Neural cell (in vitro differentiated cells): Measurements from ENCODE around the gene KLHL2. TPM values are rescaled to one million over a fixed set of nuclear protein-coding genes. Genes with fewer than 3 reads are reported as not detected.

Source experiments
- H2AFZ ChIP-seq: fragments of 200-600, 300-800 bp; sonication (generic), shearing (Covaris generic); 2 replicates; pipeline ENCODE4 v1.6.0; 2014; ENCODE audit warnings: low read depth, mild to moderate bottlenecking, antibody characterized with exemption, low read length, moderate library complexity
- H3F3A ChIP-seq: fragments of 200-600 bp; shearing (Covaris generic); 2 replicates; pipeline ENCODE4 v1.6.1; 2016; ENCODE audit warnings: mild to moderate bottlenecking, moderate library complexity, mixed read lengths, antibody characterized with exemption, low read length; ENCODE audit not compliant: insufficient read depth, poor library complexity, severe bottlenecking
- H3K27ac ChIP-seq: fragments of 200-600, 300-800 bp; sonication (generic), shearing (Covaris generic); 2 replicates; pipeline ENCODE4 v1.5.1; 2014; ENCODE audit warnings: mild to moderate bottlenecking, low read length, moderate library complexity
- H3K27me3 ChIP-seq: fragments of 300-800, 200-600 bp; sonication (generic), shearing (Covaris generic); 2 replicates; pipeline ENCODE4 v1.6.0; 2014; ENCODE audit warnings: mild to moderate bottlenecking, low read depth, low read length, moderate library complexity; ENCODE audit not compliant: insufficient read depth
- H3K36me3 ChIP-seq: fragments of 300-800, 200-600 bp; sonication (generic), shearing (Covaris generic); 2 replicates; pipeline ENCODE4 v1.5.1; 2014; ENCODE audit warnings: mild to moderate bottlenecking, antibody characterized with exemption, low read length, moderate library complexity; ENCODE audit not compliant: insufficient read depth
- H3K4me2 ChIP-seq: fragments of 300-800, 200-600 bp; sonication (generic), shearing (Covaris generic); 2 replicates; pipeline ENCODE4 v1.6.0; 2014; ENCODE audit warnings: mild to moderate bottlenecking, low read length
- H3K4me3 ChIP-seq: fragments of 300-800, 200-600 bp; sonication (generic), shearing (Covaris generic); 2 replicates; pipeline ENCODE4 v1.5.1; 2014; ENCODE audit warnings: mild to moderate bottlenecking, low read length, moderate library complexity
- H3K79me2 ChIP-seq: fragments of 200-600 bp; shearing (Covaris generic); replicated peaks from 2 replicates; pipeline ENCODE4 v1.6.0; 2014; ENCODE audit warnings: mild to moderate bottlenecking, low read length, moderate library complexity; ENCODE audit not compliant: insufficient read depth
- H3K9ac ChIP-seq: fragments of 300-800, 200-600 bp; sonication (generic), shearing (Covaris generic); 2 replicates; pipeline ENCODE4 v1.6.1; 2016; ENCODE audit warnings: mild to moderate bottlenecking, low read length, mixed read lengths
- H3K9me2 ChIP-seq: fragments of 200-600 bp; shearing (Covaris generic); 2 replicates; pipeline ENCODE4 v1.6.1; 2016; ENCODE audit warnings: mild to moderate bottlenecking, low read length, mixed read lengths; ENCODE audit not compliant: insufficient read depth
- H3K9me3 ChIP-seq: fragments of 200-600, 300-800 bp; sonication (generic), shearing (Covaris generic); 2 replicates; pipeline ENCODE4 v1.6.1; 2016; ENCODE audit warnings: mild to moderate bottlenecking, mixed run types, low read length, moderate library complexity, mixed read lengths
- H4K20me1 ChIP-seq: fragments of 200-600 bp; shearing (Covaris generic); 2 replicates; pipeline ENCODE4 v1.6.1; 2016; ENCODE audit warnings: mild to moderate bottlenecking, mixed run types; ENCODE audit not compliant: insufficient read depth
- EP300 ChIP-seq: fragments of 450-650 bp; conservative IDR thresholded peaks from 2 replicates; pipeline ENCODE4 v1.6.1; 2014; ENCODE audit warnings: antibody characterized with exemption, mild to moderate bottlenecking, moderate library complexity; ENCODE audit not compliant: poor library complexity, severe bottlenecking
- EZH2 ChIP-seq: fragments of 200-600, 300-800 bp; shearing (Covaris generic), sonication (generic); IDR thresholded peaks from 2 replicates; pipeline ENCODE4 v1.6.1; 2014; ENCODE audit warnings: antibody characterized with exemption, low read length, borderline replicate concordance, mild to moderate bottlenecking; ENCODE audit not compliant: insufficient read depth, poor library complexity, severe bottlenecking
- MXI1 ChIP-seq: fragments of 450-650 bp; conservative IDR thresholded peaks from 2 replicates; pipeline ENCODE4 v1.6.1; 2014; ENCODE audit warnings: antibody characterized with exemption, mild to moderate bottlenecking; ENCODE audit not compliant: poor library complexity, severe bottlenecking
- POLR2AphosphoS5 ChIP-seq: IDR thresholded peaks from 2 replicates; pipeline ENCODE4 v1.6.1; 2012
- RAD21 ChIP-seq: fragments of 450-650 bp; conservative IDR thresholded peaks from 2 replicates; pipeline ENCODE4 v1.6.1; 2014; ENCODE audit warnings: antibody characterized with exemption, mild to moderate bottlenecking, moderate library complexity
- SMC3 ChIP-seq: fragments of 450-650 bp; conservative IDR thresholded peaks from 2 replicates; pipeline ENCODE4 v1.6.1; 2014; ENCODE audit warnings: antibody characterized with exemption, mild to moderate bottlenecking, moderate library complexity; ENCODE audit not compliant: poor library complexity
- TAF1 ChIP-seq: IDR thresholded peaks from 2 replicates; pipeline ENCODE4 v1.6.1; 2012; ENCODE audit warnings: low read depth
- polyA plus RNA-seq: library from polyadenylated mRNA; depleted of rRNA; stranded (reverse); fragments of >200 nt; gene quantifications from 2 replicates; pipeline ENCODE4 v1.2.3, GENCODE V29; 2014
- TF ChIP-seq, protein P1 (sequence below): IDR thresholded peaks from 2 replicates; pipeline ENCODE4 v1.6.1; 2012; ENCODE audit warnings: borderline replicate concordance
- TF ChIP-seq, protein P2 (sequence below): fragments of 450-650 bp; IDR thresholded peaks from 2 replicates; pipeline ENCODE4 v1.5.1; 2014; ENCODE audit warnings: antibody characterized with exemption, mild to moderate bottlenecking, moderate library complexity; ENCODE audit not compliant: poor library complexity, severe bottlenecking

KLHL2 gene
- polyA plus RNA-seq, 1 donor from 2014 or later, result 42.8 TPM

DNA sequence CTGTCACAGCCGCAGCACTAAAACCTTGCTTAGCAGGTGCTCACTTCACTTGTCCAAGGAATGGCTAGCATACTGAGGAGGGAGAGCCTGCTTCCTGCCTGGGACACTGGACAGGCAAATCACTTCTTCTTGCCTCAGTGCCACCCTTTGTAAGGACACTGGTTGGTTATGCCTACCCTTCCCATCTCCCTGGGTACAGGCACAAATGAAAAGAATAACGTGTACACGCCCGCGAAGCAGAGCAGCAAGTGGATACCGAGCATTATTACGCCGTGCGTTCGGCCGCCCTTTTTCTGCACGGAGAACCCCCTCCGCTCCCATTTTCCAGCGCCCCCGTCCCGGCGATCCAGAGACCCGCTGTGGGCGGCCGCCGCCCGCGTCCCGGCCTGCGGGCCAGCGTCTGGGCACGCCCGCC lies 338 bp upstream of the KLHL2 start:
- Histone ChIP-seq H3F3A (no peaks in the 10 kb centered on the region), H2AFZ (peak overlapping the region; percentile 84), H3K4me3 (peak overlapping the region; percentile 89), H4K20me1 (no peaks in the 10 kb centered on the region), H3K27me3 (no peaks in the 10 kb centered on the region), H3K9ac (peak overlapping the region; percentile 77), H3K9me2 (no peaks in the 10 kb centered on the region), H3K27ac (peak overlapping the region; percentile 83), H3K79me2 (peaks cover 31% of the 10 kb centered on the region), H3K36me3 (no peaks in the 10 kb centered on the region), H3K9me3 (no peaks in the 10 kb centered on the region), H3K4me2 (peak overlapping the region; percentile 83)
- TF ChIP-seq, protein P1, sequence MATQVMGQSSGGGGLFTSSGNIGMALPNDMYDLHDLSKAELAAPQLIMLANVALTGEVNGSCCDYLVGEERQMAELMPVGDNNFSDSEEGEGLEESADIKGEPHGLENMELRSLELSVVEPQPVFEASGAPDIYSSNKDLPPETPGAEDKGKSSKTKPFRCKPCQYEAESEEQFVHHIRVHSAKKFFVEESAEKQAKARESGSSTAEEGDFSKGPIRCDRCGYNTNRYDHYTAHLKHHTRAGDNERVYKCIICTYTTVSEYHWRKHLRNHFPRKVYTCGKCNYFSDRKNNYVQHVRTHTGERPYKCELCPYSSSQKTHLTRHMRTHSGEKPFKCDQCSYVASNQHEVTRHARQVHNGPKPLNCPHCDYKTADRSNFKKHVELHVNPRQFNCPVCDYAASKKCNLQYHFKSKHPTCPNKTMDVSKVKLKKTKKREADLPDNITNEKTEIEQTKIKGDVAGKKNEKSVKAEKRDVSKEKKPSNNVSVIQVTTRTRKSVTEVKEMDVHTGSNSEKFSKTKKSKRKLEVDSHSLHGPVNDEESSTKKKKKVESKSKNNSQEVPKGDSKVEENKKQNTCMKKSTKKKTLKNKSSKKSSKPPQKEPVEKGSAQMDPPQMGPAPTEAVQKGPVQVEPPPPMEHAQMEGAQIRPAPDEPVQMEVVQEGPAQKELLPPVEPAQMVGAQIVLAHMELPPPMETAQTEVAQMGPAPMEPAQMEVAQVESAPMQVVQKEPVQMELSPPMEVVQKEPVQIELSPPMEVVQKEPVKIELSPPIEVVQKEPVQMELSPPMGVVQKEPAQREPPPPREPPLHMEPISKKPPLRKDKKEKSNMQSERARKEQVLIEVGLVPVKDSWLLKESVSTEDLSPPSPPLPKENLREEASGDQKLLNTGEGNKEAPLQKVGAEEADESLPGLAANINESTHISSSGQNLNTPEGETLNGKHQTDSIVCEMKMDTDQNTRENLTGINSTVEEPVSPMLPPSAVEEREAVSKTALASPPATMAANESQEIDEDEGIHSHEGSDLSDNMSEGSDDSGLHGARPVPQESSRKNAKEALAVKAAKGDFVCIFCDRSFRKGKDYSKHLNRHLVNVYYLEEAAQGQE, result peak; percentile 57
- TF ChIP-seq POLR2AphosphoS5 (peak; percentile 46), TAF1 (no peak), MXI1 (peak; percentile 43)

DNA sequence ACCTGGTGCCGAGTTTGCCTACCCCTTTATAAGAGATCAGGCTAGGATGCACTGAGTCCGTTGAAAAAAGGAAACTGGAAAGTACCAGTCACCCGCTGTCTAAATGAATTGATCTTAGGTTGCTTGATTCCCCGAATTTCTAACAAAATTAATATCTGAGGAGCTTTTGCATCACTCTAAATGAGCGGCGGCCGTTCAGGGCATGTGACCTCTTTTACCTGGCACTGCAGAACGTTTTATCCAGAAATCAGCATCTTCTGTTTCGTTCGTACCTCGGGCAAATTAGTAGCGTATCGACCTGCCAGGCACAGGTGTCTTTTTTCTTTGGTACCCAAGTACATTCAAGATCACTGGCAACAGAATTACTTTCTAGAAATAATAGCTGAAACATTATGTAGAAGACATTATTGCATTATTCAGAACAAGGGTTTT lies 876 bp downstream of the KLHL2 start:
- no peaks in the 10 kb centered on the region for H3K27me3 ChIP-seq
- no peaks in the 10 kb centered on the region for H3K36me3 ChIP-seq
- peak overlapping the region; percentile 83 for H2AFZ ChIP-seq
- H3K4me3 ChIP-seq, result peak overlapping the region; percentile 89
- TF ChIP-seq, protein P2, sequence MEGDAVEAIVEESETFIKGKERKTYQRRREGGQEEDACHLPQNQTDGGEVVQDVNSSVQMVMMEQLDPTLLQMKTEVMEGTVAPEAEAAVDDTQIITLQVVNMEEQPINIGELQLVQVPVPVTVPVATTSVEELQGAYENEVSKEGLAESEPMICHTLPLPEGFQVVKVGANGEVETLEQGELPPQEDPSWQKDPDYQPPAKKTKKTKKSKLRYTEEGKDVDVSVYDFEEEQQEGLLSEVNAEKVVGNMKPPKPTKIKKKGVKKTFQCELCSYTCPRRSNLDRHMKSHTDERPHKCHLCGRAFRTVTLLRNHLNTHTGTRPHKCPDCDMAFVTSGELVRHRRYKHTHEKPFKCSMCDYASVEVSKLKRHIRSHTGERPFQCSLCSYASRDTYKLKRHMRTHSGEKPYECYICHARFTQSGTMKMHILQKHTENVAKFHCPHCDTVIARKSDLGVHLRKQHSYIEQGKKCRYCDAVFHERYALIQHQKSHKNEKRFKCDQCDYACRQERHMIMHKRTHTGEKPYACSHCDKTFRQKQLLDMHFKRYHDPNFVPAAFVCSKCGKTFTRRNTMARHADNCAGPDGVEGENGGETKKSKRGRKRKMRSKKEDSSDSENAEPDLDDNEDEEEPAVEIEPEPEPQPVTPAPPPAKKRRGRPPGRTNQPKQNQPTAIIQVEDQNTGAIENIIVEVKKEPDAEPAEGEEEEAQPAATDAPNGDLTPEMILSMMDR, result no peak
- TF ChIP-seq MXI1 (no peak), POLR2AphosphoS5 (no peak), RAD21 (no peak), SMC3 (no peak), EP300 (no peak), TAF1 (no peak), EZH2 (no peak)
- TF ChIP-seq, protein P1, result no peak
- peak overlapping the region; percentile 76 for H3K4me2 ChIP-seq
- H3K79me2 ChIP-seq, result peaks cover 31% of the 10 kb centered on the region
- peak overlapping the region; percentile 58 for H3K27ac ChIP-seq
- H3K9ac ChIP-seq, result peak overlapping the region; percentile 77
- H3K9me3 ChIP-seq, result no peaks in the 10 kb centered on the region
- H3K9me2 ChIP-seq, result no peaks in the 10 kb centered on the region
- H3F3A ChIP-seq, result no peaks in the 10 kb centered on the region
- no peaks in the 10 kb centered on the region for H4K20me1 ChIP-seq
